Neural crest cell (in vitro differentiated cells): ENCODE results near the gene MKLN1. TPM values are rescaled to one million over a fixed set of nuclear protein-coding genes. Genes with fewer than 3 reads are reported as not detected.
"Not testable (repeated sequence)": the region's sequence is repeated elsewhere in the genome, so short reads cannot be mapped to it uniquely, and the experiment has no call there.

Experiments used
- DNase-seq: peaks from one replicate; pipeline ENCODE4 v3.0.0; 2021; ENCODE audit warnings: low read depth, mixed read lengths, low spot score
- H3K27ac Mint-ChIP-seq: one replicate; pipeline ENCODE4 v1.8.0; 2021; ENCODE audit warnings: mild to moderate bottlenecking, mixed read lengths; ENCODE audit not compliant: unreplicated experiment
- H3K27me3 Mint-ChIP-seq: 2 replicates; pipeline ENCODE4 v1.8.0; 2021; ENCODE audit warnings: low read depth, mild to moderate bottlenecking, mixed read lengths
- H3K36me3 Mint-ChIP-seq: 2 replicates; pipeline ENCODE4 v1.8.0; 2021; ENCODE audit warnings: low read depth, mild to moderate bottlenecking, mixed read lengths
- H3K4me1 Mint-ChIP-seq: 2 replicates; pipeline ENCODE4 v1.8.0; 2021; ENCODE audit warnings: mixed read lengths
- H3K4me3 Mint-ChIP-seq: one replicate; pipeline ENCODE4 v1.8.0; 2021; ENCODE audit warnings: mild to moderate bottlenecking, mixed read lengths
- H3K9me3 Mint-ChIP-seq: 2 replicates; pipeline ENCODE4 v1.8.0; 2021; ENCODE audit warnings: mixed read lengths
- CTCF ChIP-seq: fragments of 200-600 bp; sonication (generic); conservative IDR thresholded peaks from 2 replicates; pipeline ENCODE4 v1.5.0; 2021; ENCODE audit warnings: antibody characterized with exemption, mild to moderate bottlenecking
- total RNA-seq: library from RNA; stranded (reverse); gene quantifications from 2 replicates; pipeline ENCODE4 v1.2.1, GENCODE V29; 2021

The MKLN1 gene
- total RNA-seq, 1 donor from 2014 or later = 45.7 TPM

GRCh38 chr7:131413711-131414110, 86.0 kb downstream of the MKLN1 start:
- Mint-ChIP-seq H3K4me1 (no peaks in the 10 kb centered on the region), H3K4me3 (no peak overlapping the region), H3K27ac (no peak overlapping the region), H3K36me3 (peaks cover 11% of the 10 kb centered on the region), H3K9me3 (no peaks in the 10 kb centered on the region), H3K27me3 (no peaks in the 10 kb centered on the region)
- no peak for DNase-seq
- TF ChIP-seq CTCF = no peak

GRCh38 chr7:131424219-131424822, 96.6 kb downstream of the MKLN1 start:
- Mint-ChIP-seq H3K4me1 (peaks cover 21% of the 10 kb centered on the region), H3K36me3 (peaks cover 7% of the 10 kb centered on the region), H3K9me3 (no peaks in the 10 kb centered on the region), H3K4me3 (no peak overlapping the region), H3K27me3 (no peaks in the 10 kb centered on the region), H3K27ac (no peak overlapping the region)
- DNase-seq = no peak
- peak; percentile 73 for TF ChIP-seq CTCF

- DNase-seq = no peak
- TF ChIP-seq CTCF = no peak
- Mint-ChIP-seq H3K9me3 (no peaks in the 10 kb centered on the region), H3K27me3 (no peaks in the 10 kb centered on the region), H3K4me3 (no peak overlapping the region), H3K4me1 (peaks cover 21% of the 10 kb centered on the region), H3K36me3 (peaks cover 10% of the 10 kb centered on the region), H3K27ac (no peak overlapping the region)
Observed at GRCh38 chr7:131425992-131426391, 98.3 kb downstream of the MKLN1 start.

GRCh38 chr7:131430826-131431225, 103.2 kb downstream of the MKLN1 start:
- H3K4me1 Mint-ChIP-seq, H3K9me3 Mint-ChIP-seq, H3K4me3 Mint-ChIP-seq, H3K27ac Mint-ChIP-seq, DNase-seq, H3K27me3 Mint-ChIP-seq: not testable (repeated sequence)
- peaks cover 25% of the 10 kb centered on the region for H3K36me3 Mint-ChIP-seq

GRCh38 chr7:131431289-131431688, 103.6 kb downstream of the MKLN1 start:
- TF ChIP-seq CTCF = no peak
- H3K9me3 Mint-ChIP-seq = no peaks in the 10 kb centered on the region
- H3K27ac Mint-ChIP-seq = no peak overlapping the region
- no peaks in the 10 kb centered on the region for H3K4me1 Mint-ChIP-seq
- no peak overlapping the region for H3K4me3 Mint-ChIP-seq
- H3K36me3 Mint-ChIP-seq = peaks cover 25% of the 10 kb centered on the region
- H3K27me3 Mint-ChIP-seq = no peaks in the 10 kb centered on the region
- DNase-seq = no peak

GRCh38 chr7:131431756-131432155, 104.1 kb downstream of the MKLN1 start:
- DNase-seq = no peak
- H3K9me3 Mint-ChIP-seq = no peaks in the 10 kb centered on the region
- H3K27me3 Mint-ChIP-seq = no peaks in the 10 kb centered on the region
- H3K36me3 Mint-ChIP-seq = peaks cover 25% of the 10 kb centered on the region
- no peak overlapping the region for H3K4me3 Mint-ChIP-seq
- no peak overlapping the region for H3K27ac Mint-ChIP-seq
- no peaks in the 10 kb centered on the region for H3K4me1 Mint-ChIP-seq
- TF ChIP-seq CTCF = no peak
